ENCODE measurements around the gene SAMD9L. TPM values are rescaled to one million over a fixed set of nuclear protein-coding genes. Genes with fewer than 3 reads are reported as not detected.
A peak's percentile ranks its signal among the peaks of the same experiment; 100 is the strongest.
"Not testable (repeated sequence)": the region's sequence is repeated elsewhere in the genome, so short reads cannot be mapped to it uniquely, and the experiment has no call there.

Gene SAMD9L
- total and polyA plus RNA-seq, 4 donors = 6.6 to 26.1 (median 12.4) TPM

- Histone ChIP-seq H3K27ac (ENCODE audit: low read depth, low read length) (peak overlapping the region; percentile 57), H3K36me3 (ENCODE audit: control insufficient read depth, insufficient read depth, low read length) (no peaks in the 10 kb centered on the region)
Observed at GRCh38 chr7:93147363-93147762, 822 bp downstream of the SAMD9L start.

GRCh38 chr7:93146472-93147141, 1.6 kb downstream of the SAMD9L start:
- Histone ChIP-seq H3K27me3 (ENCODE audit: control insufficient read depth, insufficient read depth, low read length) (no peaks in the 10 kb centered on the region), H3K4me1 (ENCODE audit: control insufficient read depth, insufficient read depth, low read length) (no peaks in the 10 kb centered on the region), H3K27ac (ENCODE audit: low read depth, low read length) (peak overlapping the region; percentile 57), H3K36me3 (ENCODE audit: control insufficient read depth, insufficient read depth, low read length) (no peaks in the 10 kb centered on the region), H3K9me3 (ENCODE audit: control insufficient read depth, insufficient read depth, low read length) (no peaks in the 10 kb centered on the region), H3K4me3 (ENCODE audit: low read depth, low read length) (no peak overlapping the region)
- 63% methylated on average over 3 of the region's 5 CpGs for WGBS (ENCODE audit: insufficient coverage)
- peak in 1 of 6 donors; percentile 8 for DNase-seq (ENCODE audit: low read depth in 4 of 6, low spot score in 6 of 6)

More at GRCh38 chr7:93147363-93147762, 822 bp downstream of the SAMD9L start:
- Histone ChIP-seq H3K4me1 (ENCODE audit: control insufficient read depth, insufficient read depth, low read length) (no peaks in the 10 kb centered on the region), H3K9me3 (ENCODE audit: control insufficient read depth, insufficient read depth, low read length) (no peaks in the 10 kb centered on the region), H3K4me3 (ENCODE audit: low read depth, low read length) (peak overlapping the region; percentile 36), H3K27me3 (ENCODE audit: control insufficient read depth, insufficient read depth, low read length) (no peaks in the 10 kb centered on the region)
- WGBS (ENCODE audit: insufficient coverage) = no CpG with 5 or more reads among the region's 3 CpGs
- DNase-seq (ENCODE audit: low read depth in 4 of 6, low spot score in 6 of 6) = peak in 2 of 6 donors; percentile 7 to 53

DNA sequence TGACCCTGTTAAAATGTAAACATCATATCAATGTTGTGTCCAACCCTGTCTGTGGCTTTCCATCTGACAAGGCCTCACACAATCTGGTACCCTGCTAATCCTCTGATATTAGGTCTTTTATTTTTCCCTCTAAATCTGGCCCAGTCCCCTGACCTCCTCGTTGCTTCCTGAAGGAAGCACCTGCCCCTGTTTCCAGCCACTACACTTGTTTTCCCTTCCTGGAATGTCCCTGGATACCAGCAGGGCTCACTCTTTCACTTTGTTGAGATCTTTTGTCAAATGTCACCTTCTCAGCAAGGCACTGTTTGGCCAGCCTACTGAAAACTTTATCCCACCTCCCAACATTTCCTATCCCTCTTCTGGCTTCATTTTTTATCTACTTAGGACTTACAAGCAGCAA, 2.1 kb downstream of the SAMD9L start:
- Histone ChIP-seq H3K27ac (ENCODE audit: low read depth, low read length) (no peak overlapping the region), H3K9me3 (ENCODE audit: control insufficient read depth, insufficient read depth, low read length) (no peaks in the 10 kb centered on the region), H3K4me3 (ENCODE audit: low read depth, low read length) (no peak overlapping the region), H3K4me1 (ENCODE audit: control insufficient read depth, insufficient read depth, low read length) (no peaks in the 10 kb centered on the region), H3K27me3 (ENCODE audit: control insufficient read depth, insufficient read depth, low read length) (no peaks in the 10 kb centered on the region), H3K36me3 (ENCODE audit: control insufficient read depth, insufficient read depth, low read length) (no peaks in the 10 kb centered on the region)
- DNase-seq (ENCODE audit: low read depth in 4 of 6, low spot score in 6 of 6) = no peak
- WGBS (ENCODE audit: insufficient coverage) = 15% methylated on average over 1 of the region's 1 CpG

DNA sequence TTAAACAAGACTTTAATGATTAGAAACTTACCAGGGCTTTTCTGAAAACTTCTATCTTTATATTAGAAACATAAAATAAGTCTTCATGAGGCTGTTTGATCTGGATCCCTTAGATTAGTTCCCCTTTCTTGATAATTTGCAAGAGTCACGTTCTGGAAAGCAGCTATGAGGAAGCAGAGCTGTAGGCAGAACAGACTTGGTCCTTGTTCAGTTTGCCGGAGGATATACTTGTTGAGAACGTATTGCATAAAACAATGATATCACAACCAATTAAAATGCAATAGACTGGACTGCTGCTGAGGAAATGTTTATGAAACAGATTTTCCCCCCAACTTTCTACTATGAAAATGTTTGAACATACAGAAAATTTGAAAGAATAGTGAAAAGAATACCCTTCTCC, 2.8 kb downstream of the SAMD9L start:
- Histone ChIP-seq H3K9me3 (ENCODE audit: control insufficient read depth, insufficient read depth, low read length) (no peaks in the 10 kb centered on the region), H3K4me3 (ENCODE audit: low read depth, low read length) (no peak overlapping the region), H3K36me3 (ENCODE audit: control insufficient read depth, insufficient read depth, low read length) (no peaks in the 10 kb centered on the region), H3K27ac (ENCODE audit: low read depth, low read length) (no peak overlapping the region), H3K27me3 (ENCODE audit: control insufficient read depth, insufficient read depth, low read length) (no peaks in the 10 kb centered on the region), H3K4me1 (ENCODE audit: control insufficient read depth, insufficient read depth, low read length) (no peaks in the 10 kb centered on the region)
- DNase-seq (ENCODE audit: low read depth in 4 of 6, low spot score in 6 of 6) = no peak
- 57% methylated on average over 1 of the region's 3 CpGs for WGBS (ENCODE audit: insufficient coverage)

DNA sequence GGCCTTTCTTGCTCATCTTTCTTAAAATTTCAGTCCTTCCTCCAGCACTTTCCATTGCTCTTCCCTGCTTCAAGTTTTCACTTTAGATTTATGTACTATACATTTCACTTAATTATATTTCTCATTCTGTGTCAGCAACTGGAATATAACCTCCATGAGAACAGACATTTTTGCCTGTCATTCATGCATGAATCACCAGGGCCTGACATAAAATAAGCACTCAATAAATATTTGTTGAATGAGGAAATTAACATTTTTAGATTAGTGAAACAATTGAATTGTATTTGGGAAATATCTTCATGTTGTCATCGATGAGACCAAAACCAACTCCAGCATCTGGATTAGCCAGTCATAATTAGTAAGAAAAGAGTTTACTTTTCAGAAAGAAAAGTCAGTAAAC, 6.1 kb downstream of the SAMD9L start:
- Histone ChIP-seq H3K27me3 (ENCODE audit: control insufficient read depth, insufficient read depth, low read length) (no peaks in the 10 kb centered on the region), H3K36me3 (ENCODE audit: control insufficient read depth, insufficient read depth, low read length) (no peaks in the 10 kb centered on the region), H3K27ac (ENCODE audit: low read depth, low read length) (no peak overlapping the region), H3K4me1 (ENCODE audit: control insufficient read depth, insufficient read depth, low read length) (no peaks in the 10 kb centered on the region), H3K9me3 (ENCODE audit: control insufficient read depth, insufficient read depth, low read length) (no peaks in the 10 kb centered on the region), H3K4me3 (ENCODE audit: low read depth, low read length) (no peak overlapping the region)
- no peak for DNase-seq (ENCODE audit: low read depth in 4 of 6, low spot score in 6 of 6)
- WGBS (ENCODE audit: insufficient coverage) = no CpG with 5 or more reads among the region's 1 CpG

DNA sequence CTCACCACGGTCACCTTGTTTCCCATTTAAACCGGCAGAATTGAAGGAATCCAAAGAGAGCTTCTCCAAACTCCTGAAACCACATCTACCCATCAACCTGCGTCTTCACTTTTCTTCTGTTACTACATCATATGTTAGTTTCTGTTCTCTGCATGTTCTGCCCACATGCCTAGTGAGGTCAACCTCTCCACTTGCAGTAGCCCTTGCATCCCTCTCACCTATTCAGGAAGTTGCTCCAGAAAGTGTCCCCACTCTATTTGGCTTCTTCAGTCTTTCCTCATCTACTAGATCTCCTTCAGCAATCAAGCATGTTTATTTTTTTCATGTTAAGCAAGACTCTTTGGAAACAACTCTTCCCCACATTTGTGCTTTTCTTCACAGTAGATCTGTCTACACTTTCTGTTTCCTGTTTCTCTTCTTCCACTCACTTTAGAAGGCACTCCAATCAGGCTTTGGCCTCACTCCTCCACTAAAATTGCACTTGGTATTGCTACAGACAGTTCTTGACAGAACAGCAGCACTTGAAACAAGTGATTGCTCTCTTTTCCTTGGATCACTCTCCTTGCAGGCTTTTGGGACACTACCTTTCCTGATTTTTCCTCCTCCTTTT, 7.5 kb downstream of the SAMD9L start:
- no peak for DNase-seq (ENCODE audit: low read depth in 4 of 6, low spot score in 6 of 6)
- Histone ChIP-seq H3K27me3 (ENCODE audit: control insufficient read depth, insufficient read depth, low read length) (no peaks in the 10 kb centered on the region), H3K4me1 (ENCODE audit: control insufficient read depth, insufficient read depth, low read length) (no peaks in the 10 kb centered on the region), H3K9me3 (ENCODE audit: control insufficient read depth, insufficient read depth, low read length) (no peaks in the 10 kb centered on the region), H3K36me3 (ENCODE audit: control insufficient read depth, insufficient read depth, low read length) (no peaks in the 10 kb centered on the region), H3K27ac (ENCODE audit: low read depth, low read length) (no peak overlapping the region), H3K4me3 (ENCODE audit: low read depth, low read length) (no peak overlapping the region)
- WGBS (ENCODE audit: insufficient coverage) = 98% methylated on average over 3 of the region's 3 CpGs

GRCh38 chr7:93138576-93138975, 9.6 kb downstream of the SAMD9L start:
- Histone ChIP-seq H3K27me3 (ENCODE audit: control insufficient read depth, insufficient read depth, low read length) (no peaks in the 10 kb centered on the region), H3K36me3 (ENCODE audit: control insufficient read depth, insufficient read depth, low read length) (no peaks in the 10 kb centered on the region), H3K27ac (ENCODE audit: low read depth, low read length) (no peak overlapping the region), H3K4me1 (ENCODE audit: control insufficient read depth, insufficient read depth, low read length) (no peaks in the 10 kb centered on the region), H3K4me3 (ENCODE audit: low read depth, low read length) (no peak overlapping the region), H3K9me3 (ENCODE audit: control insufficient read depth, insufficient read depth, low read length) (no peaks in the 10 kb centered on the region)
- 100% methylated on average over 2 of the region's 4 CpGs for WGBS (ENCODE audit: insufficient coverage)
- no peak for DNase-seq (ENCODE audit: low read depth in 4 of 6, low spot score in 6 of 6)

GRCh38 chr7:93133005-93133404, 15.2 kb downstream of the SAMD9L start:
- Histone ChIP-seq H3K4me3 (ENCODE audit: low read depth, low read length) (no peak overlapping the region), H3K27ac (ENCODE audit: low read depth, low read length) (no peak overlapping the region), H3K36me3 (ENCODE audit: control insufficient read depth, insufficient read depth, low read length) (no peaks in the 10 kb centered on the region), H3K9me3 (ENCODE audit: control insufficient read depth, insufficient read depth, low read length) (peaks cover 2% of the 10 kb centered on the region), H3K27me3 (ENCODE audit: control insufficient read depth, insufficient read depth, low read length) (no peaks in the 10 kb centered on the region), H3K4me1 (ENCODE audit: control insufficient read depth, insufficient read depth, low read length) (no peaks in the 10 kb centered on the region)
- no peak for DNase-seq (ENCODE audit: low read depth in 4 of 6, low spot score in 6 of 6)
- no CpG with 5 or more reads among the region's 1 CpG for WGBS (ENCODE audit: insufficient coverage)

- Histone ChIP-seq H3K27ac (ENCODE audit: low read depth, low read length) (no peak overlapping the region), H3K9me3 (ENCODE audit: control insufficient read depth, insufficient read depth, low read length) (peaks cover 6% of the 10 kb centered on the region), H3K4me1 (ENCODE audit: control insufficient read depth, insufficient read depth, low read length) (no peaks in the 10 kb centered on the region), H3K4me3 (ENCODE audit: low read depth, low read length) (no peak overlapping the region), H3K36me3 (ENCODE audit: control insufficient read depth, insufficient read depth, low read length) (no peaks in the 10 kb centered on the region), H3K27me3 (ENCODE audit: control insufficient read depth, insufficient read depth, low read length) (no peaks in the 10 kb centered on the region)
- WGBS (ENCODE audit: insufficient coverage) = no CpG with 5 or more reads among the region's 3 CpGs
- DNase-seq (ENCODE audit: low read depth in 4 of 6, low spot score in 6 of 6) = no peak
Observed at GRCh38 chr7:93132216-93132615, 16.0 kb downstream of the SAMD9L start.

DNA sequence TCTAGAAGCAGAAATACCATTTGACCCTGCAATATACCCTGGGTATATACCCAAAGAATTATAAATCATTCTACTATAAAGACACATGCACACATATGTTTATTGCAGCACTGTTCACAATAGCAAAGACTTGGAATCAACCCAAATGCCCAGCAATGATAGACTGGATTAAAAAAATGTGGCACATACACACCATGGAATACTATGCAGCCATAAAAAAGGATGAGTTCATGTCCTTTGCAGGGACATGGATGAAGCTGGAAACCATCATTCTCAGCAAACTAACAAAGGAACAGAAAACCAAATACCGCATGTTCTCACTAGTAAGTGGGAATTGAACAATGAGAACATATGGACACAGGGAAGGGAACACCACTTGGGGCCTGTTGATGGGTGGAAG, 21.2 kb downstream of the SAMD9L start:
- not testable (repeated sequence) for H3K27ac ChIP-seq (ENCODE audit: low read depth, low read length); DNase-seq (ENCODE audit: low read depth in 4 of 6, low spot score in 6 of 6); H3K27me3 ChIP-seq (ENCODE audit: control insufficient read depth, insufficient read depth, low read length); H3K4me3 ChIP-seq (ENCODE audit: low read depth, low read length); H3K36me3 ChIP-seq (ENCODE audit: control insufficient read depth, insufficient read depth, low read length); H3K4me1 ChIP-seq (ENCODE audit: control insufficient read depth, insufficient read depth, low read length); H3K9me3 ChIP-seq (ENCODE audit: control insufficient read depth, insufficient read depth, low read length)
- WGBS (ENCODE audit: insufficient coverage) = no CpG with 5 or more reads among the region's 1 CpG
